HepG2 (cell line): ENCODE data around the gene RHBDD2. TPM values are rescaled to one million over a fixed set of nuclear protein-coding genes. Genes with fewer than 3 reads are reported as not detected.
A peak's percentile ranks its signal among the peaks of the same experiment; 100 is the strongest.

ENCODE experiments used
- CEBPZ ChIP-seq: IDR thresholded peaks from 2 replicates; pipeline ENCODE4 v1.6.1; 2012; ENCODE audit warnings: low read length, improper control_type of control experiment
- DMTF1 ChIP-seq: sonication (generic); formaldehyde crosslinking; IDR thresholded peaks from 2 replicates; pipeline ENCODE4 v1.4.0; 2020; ENCODE audit warnings: mild to moderate bottlenecking, missing genetic modification reagents
- DNMT1 ChIP-seq: sonication (generic); formaldehyde crosslinking; IDR thresholded peaks from 2 replicates; pipeline ENCODE4 v1.5.1; 2020; ENCODE audit warnings: mild to moderate bottlenecking, missing genetic modification reagents
- KLF9 ChIP-seq: IDR thresholded peaks from 2 replicates; pipeline ENCODE4 v1.6.1; 2016; ENCODE audit warnings: low read depth
- RARA ChIP-seq: IDR thresholded peaks from 2 replicates; pipeline ENCODE4 v1.6.1; 2016; ENCODE audit warnings: missing genetic modification reagents, missing compliant biosample characterization
- SNAPC4 ChIP-seq: sonication (generic); formaldehyde crosslinking; IDR thresholded peaks from 2 replicates; pipeline ENCODE4 v1.4.0; 2020; ENCODE audit warnings: mild to moderate bottlenecking, missing genetic modification reagents
- SNRNP70 ChIP-seq: fragments of 200-400 bp; formaldehyde crosslinking; IDR thresholded peaks from 2 replicates; pipeline ENCODE4 v1.6.1; 2017; ENCODE audit warnings: mild to moderate bottlenecking, low read depth, low read length, moderate library complexity
- TCF7 ChIP-seq: sonication (generic); IDR thresholded peaks from 2 replicates; pipeline ENCODE4 v1.6.1; 2016; ENCODE audit warnings: antibody characterized with exemption, low read depth
- TCF7L2 ChIP-seq: IDR thresholded peaks from 2 replicates; pipeline ENCODE4 v1.6.1; 2011; ENCODE audit warnings: mild to moderate bottlenecking, low read depth, low read length, moderate library complexity
- ZMYM3 ChIP-seq: sonication (generic); formaldehyde crosslinking; IDR thresholded peaks from 2 replicates; pipeline ENCODE4 v1.5.1; 2020; ENCODE audit warnings: mild to moderate bottlenecking, missing genetic modification reagents
- ZNF121 ChIP-seq: sonication (generic); formaldehyde crosslinking; IDR thresholded peaks from 2 replicates; pipeline ENCODE4 v1.5.0; 2020; ENCODE audit warnings: mild to moderate bottlenecking, missing genetic modification reagents
- ZNF33A ChIP-seq: sonication (generic); formaldehyde crosslinking; IDR thresholded peaks from 2 replicates; pipeline ENCODE4 v1.5.1; 2020; ENCODE audit warnings: missing genetic modification reagents, mild to moderate bottlenecking, moderate library complexity, borderline replicate concordance
- ZNF414 ChIP-seq: sonication (generic); formaldehyde crosslinking; IDR thresholded peaks from 2 replicates; pipeline ENCODE4 v1.5.0; 2020; ENCODE audit warnings: missing genetic modification reagents
- ZNF841 ChIP-seq: sonication (generic); formaldehyde crosslinking; IDR thresholded peaks from 2 replicates; pipeline ENCODE4 v1.8.1; 2023; ENCODE audit warnings: missing genetic modification reagents, borderline replicate concordance
- polyA plus RNA-seq, 8 experiments: library from polyadenylated mRNA; depleted of rRNA in 3 of 8; stranded (reverse) in 7 of 8; unstranded in 1 of 8; fragments of >200 nt; fragmentation: Illumina TruSeq in 4 of 8; extraction: Trizol in 4 of 8; gene quantifications; 2 replicates each; pipeline versions ENCODE4 v1.2.1 to v1.2.3, GENCODE V29; 2011 to 2016; ENCODE audit warnings: low read depth in 4 of 8, missing spikeins in 1 of 8, mixed read lengths in 1 of 8; ENCODE audit not compliant: insufficient read depth in 1 of 8
- total RNA-seq, 5 experiments: library from RNA; depleted of rRNA; stranded (reverse); fragments of >200 nt; fragmentation: Illumina TruSeq; extraction: Trizol; gene quantifications; 2 replicates each; pipeline ENCODE4 v1.2.3, GENCODE V29; 2016; ENCODE audit warnings: low read depth in 1 of 5

Gene RHBDD2
- total and polyA plus RNA-seq, 2 of the 13 experiments (the other 11 are each of a cell fraction or from before 2014, with no cell fraction given) = 23.1 to 26.4 TPM

GRCh38 chr7:75896803-75897327 lies 18.0 kb downstream of the RHBDD2 start (continued):
- TF ChIP-seq ZNF33A (no peak), CEBPZ (no peak), DNMT1 (no peak), SNAPC4 (no peak), KLF9 (no peak), ZNF414 (CRISPR knock-in tag) (no peak), RARA (CRISPR knock-in tag) (peak; percentile 59), TCF7L2 (no peak), DMTF1 (CRISPR knock-in tag) (no peak), ZMYM3 (CRISPR knock-in tag) (peak; percentile 68), ZNF121 (CRISPR knock-in tag) (0 out of 2 replicates have a peak, but pooled peaks have one; percentile 16), ZNF841 (no peak), TCF7 (no peak), SNRNP70 (no peak)
